MM.1S (cell line): Measurements from ENCODE around the gene TNIP1.
A peak's percentile ranks its signal among the peaks of the same experiment; 100 is the strongest.

Experiments
- DNase-seq: peaks from one replicate; pipeline ENCODE4 v3.0.0-alpha.2; 2015
- H2AFZ ChIP-seq: fragments of 300-600 bp; sonication (generic); 2 replicates; pipeline ENCODE4 v1.6.0; 2016; ENCODE audit warnings: antibody characterized with exemption, low read length
- H3F3A ChIP-seq: fragments of 300-600 bp; sonication (generic); 2 replicates; pipeline ENCODE4 v1.6.1; 2016; ENCODE audit warnings: mild to moderate bottlenecking, antibody characterized with exemption, low read length, moderate library complexity, mixed read lengths; ENCODE audit not compliant: insufficient read depth
- H3K27ac ChIP-seq: fragments of 300-600 bp; sonication (generic); 2 replicates; pipeline ENCODE4 v1.5.1; 2016; ENCODE audit warnings: mild to moderate bottlenecking, low read length
- H3K27me3 ChIP-seq: fragments of 300-600 bp; sonication (generic); replicated peaks from 2 replicates; pipeline ENCODE4 v1.6.0; 2016; ENCODE audit warnings: low read length; ENCODE audit not compliant: insufficient read depth
- H3K36me3 ChIP-seq: fragments of 300-600 bp; sonication (generic); replicated peaks from 2 replicates; pipeline ENCODE4 v1.6.1; 2016; ENCODE audit warnings: mild to moderate bottlenecking, low read length, mixed read lengths; ENCODE audit not compliant: insufficient read depth
- H3K4me1 ChIP-seq: fragments of 300-600 bp; sonication (generic); 2 replicates; pipeline ENCODE4 v1.6.1; 2016; ENCODE audit warnings: low read length, mixed read lengths
- H3K4me2 ChIP-seq: fragments of 300-600 bp; sonication (generic); 2 replicates; pipeline ENCODE4 v1.6.0; 2016; ENCODE audit warnings: low read depth, low read length
- H3K4me3 ChIP-seq: fragments of 300-600 bp; sonication (generic); 2 replicates; pipeline ENCODE4 v1.5.1; 2016; ENCODE audit warnings: low read length, mixed read lengths
- H3K79me2 ChIP-seq: fragments of 300-600 bp; sonication (generic); 2 replicates; pipeline ENCODE4 v1.6.1; 2016; ENCODE audit warnings: mixed run types, low read length, mixed read lengths
- H3K9ac ChIP-seq: fragments of 300-600 bp; sonication (generic); 2 replicates; pipeline ENCODE4 v1.6.1; 2016; ENCODE audit warnings: low read length, mixed read lengths
- H3K9me2 ChIP-seq: fragments of 300-600 bp; sonication (generic); replicated peaks from 2 replicates; pipeline ENCODE4 v1.6.1; 2016; ENCODE audit warnings: mild to moderate bottlenecking, low read length, mixed read lengths; ENCODE audit not compliant: insufficient read depth
- H3K9me3 ChIP-seq: fragments of 300-600 bp; sonication (generic); replicated peaks from 2 replicates; pipeline ENCODE4 v1.6.1; 2016; ENCODE audit warnings: mild to moderate bottlenecking, low read length, mixed read lengths; ENCODE audit not compliant: insufficient read depth
- H4K20me1 ChIP-seq: fragments of 300-600 bp; sonication (generic); 2 replicates; pipeline ENCODE4 v1.6.1; 2016; ENCODE audit warnings: mild to moderate bottlenecking, low read length, moderate library complexity, mixed read lengths; ENCODE audit not compliant: insufficient read depth
- CTCF ChIP-seq: fragments of 300-600 bp; sonication (generic); IDR thresholded peaks from 2 replicates; pipeline ENCODE4 v1.5.1; 2016; ENCODE audit warnings: antibody characterized with exemption, low read length, mixed read lengths
- EZH2 ChIP-seq: fragments of 300-600 bp; sonication (generic); optimal IDR thresholded peaks from 2 replicates; pipeline ENCODE3; 2017; ENCODE audit warnings: low read depth, mild to moderate bottlenecking, antibody characterized with exemption, low read length, mixed read lengths
- EZH2phosphoT487 ChIP-seq: fragments of 300-600 bp; sonication (generic); IDR thresholded peaks from 2 replicates; pipeline ENCODE4 v1.6.1; 2018; ENCODE audit warnings: antibody characterized with exemption, low read length

The TNIP1 gene

GRCh38 chr5:151058891-151059489 lies 21.8 kb downstream of the TNIP1 start:
- peaks cover 11% of the 10 kb centered on the region for H3F3A ChIP-seq
- TF ChIP-seq EZH2: no peak
- TF ChIP-seq EZH2phosphoT487: no peak
- 0 out of 2 replicates have a peak, but pooled peaks have one; percentile 13 for TF ChIP-seq CTCF
- peaks cover 33% of the 10 kb centered on the region for H3K4me1 ChIP-seq
- no peaks in the 10 kb centered on the region for H3K9me3 ChIP-seq
- H4K20me1 ChIP-seq: no peaks in the 10 kb centered on the region
- no peaks in the 10 kb centered on the region; the same call in none of the 2 replicates for H3K36me3 ChIP-seq
- H3K9ac ChIP-seq: peak overlapping the region; percentile 6; the same call in 1 of the 2 replicates
- no peaks in the 10 kb centered on the region for H3K9me2 ChIP-seq
- H3K79me2 ChIP-seq: peaks cover 27% of the 10 kb centered on the region
- H3K27ac ChIP-seq: peak overlapping the region; percentile 86
- H3K4me2 ChIP-seq: peak overlapping the region; percentile 33; the same call in 1 of the 2 replicates
- H3K4me3 ChIP-seq: no peak overlapping the region; the same call in 1 of the 2 replicates
- H3K27me3 ChIP-seq: no peaks in the 10 kb centered on the region
- H2AFZ ChIP-seq: no peak overlapping the region
- DNase-seq: peak; percentile 23

- no peak overlapping the region; the same call in 1 of the 2 replicates for H3K4me3 ChIP-seq
- no peaks in the 10 kb centered on the region for H4K20me1 ChIP-seq
- no peak overlapping the region for H2AFZ ChIP-seq
- H3K27ac ChIP-seq: peak overlapping the region; percentile 86; the same call in 1 of the 2 replicates
- H3K27me3 ChIP-seq: no peaks in the 10 kb centered on the region
- peaks cover 20% of the 10 kb centered on the region for H3K79me2 ChIP-seq
- H3K4me1 ChIP-seq: peaks cover 28% of the 10 kb centered on the region
- no peak overlapping the region for H3K9ac ChIP-seq
- no peaks in the 10 kb centered on the region for H3K9me3 ChIP-seq
- H3K4me2 ChIP-seq: peak overlapping the region; percentile 33; the same call in 1 of the 2 replicates
- DNase-seq: no peak
- no peaks in the 10 kb centered on the region; the same call in none of the 2 replicates for H3K36me3 ChIP-seq
- no peaks in the 10 kb centered on the region for H3K9me2 ChIP-seq
- H3F3A ChIP-seq: peaks cover 11% of the 10 kb centered on the region
- peak; percentile 28; the same call in 1 of the 2 replicates for TF ChIP-seq CTCF
- TF ChIP-seq EZH2phosphoT487: no peak
Measured at GRCh38 chr5:151058301-151058700, 22.5 kb downstream of the TNIP1 start.

GRCh38 chr5:151056379-151057325 lies 24.2 kb downstream of the TNIP1 start:
- H3K4me3 ChIP-seq: no peak overlapping the region
- H3K79me2 ChIP-seq: peaks cover 7% of the 10 kb centered on the region; the same call in 1 of the 2 replicates
- no peaks in the 10 kb centered on the region; the same call in none of the 2 replicates for H3K36me3 ChIP-seq
- no peaks in the 10 kb centered on the region for H3K9me3 ChIP-seq
- no peak overlapping the region for H3K27ac ChIP-seq
- DNase-seq: no peak
- no peaks in the 10 kb centered on the region for H3K9me2 ChIP-seq
- TF ChIP-seq EZH2 (no peak), CTCF (no peak), EZH2phosphoT487 (no peak)
- peaks cover 23% of the 10 kb centered on the region for H3K4me1 ChIP-seq
- H4K20me1 ChIP-seq: no peaks in the 10 kb centered on the region
- H3K27me3 ChIP-seq: no peaks in the 10 kb centered on the region
- H2AFZ ChIP-seq: no peak overlapping the region
- no peak overlapping the region for H3K9ac ChIP-seq
- H3F3A ChIP-seq: peaks cover 11% of the 10 kb centered on the region
- no peak overlapping the region for H3K4me2 ChIP-seq
